ENCODE measurements around the gene PDE3A. TPM values are rescaled to one million over a fixed set of nuclear protein-coding genes. Genes with fewer than 3 reads are reported as not detected.

Gene PDE3A
- total and polyA plus RNA-seq, 10 of the 15 experiments (the other 5 are each of a cell fraction or from before 2014, with no cell fraction given) = 0.01 to 2.6 (median 1.5) TPM

GRCh38 chr12:20445687-20446086 is 77.3 kb downstream of the PDE3A start (continued):
- no peak for TF ChIP-seq PBX3 (IDR thresholded peaks at IDR 0.05; ENCODE audit: insufficient replicate concordance, low read depth, low read length)
- TF ChIP-seq, protein P1, sequence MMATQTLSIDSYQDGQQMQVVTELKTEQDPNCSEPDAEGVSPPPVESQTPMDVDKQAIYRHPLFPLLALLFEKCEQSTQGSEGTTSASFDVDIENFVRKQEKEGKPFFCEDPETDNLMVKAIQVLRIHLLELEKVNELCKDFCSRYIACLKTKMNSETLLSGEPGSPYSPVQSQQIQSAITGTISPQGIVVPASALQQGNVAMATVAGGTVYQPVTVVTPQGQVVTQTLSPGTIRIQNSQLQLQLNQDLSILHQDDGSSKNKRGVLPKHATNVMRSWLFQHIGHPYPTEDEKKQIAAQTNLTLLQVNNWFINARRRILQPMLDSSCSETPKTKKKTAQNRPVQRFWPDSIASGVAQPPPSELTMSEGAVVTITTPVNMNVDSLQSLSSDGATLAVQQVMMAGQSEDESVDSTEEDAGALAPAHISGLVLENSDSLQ (IDR thresholded peaks at IDR 0.05) = no peak
- no peak for TF ChIP-seq HDAC6 (IDR thresholded peaks at IDR 0.05; ENCODE audit: unreplicated experiment)
- TF ChIP-seq ETV6 (conservative IDR thresholded peaks at IDR 0.05 in 1 of 2, IDR thresholded peaks at IDR 0.05 in 1 of 2; ENCODE audit: borderline replicate concordance in 1 of 2, low read depth in 1 of 2) = no peak
- no peak for TF ChIP-seq SIN3A (IDR thresholded peaks at IDR 0.05; ENCODE audit: low read depth, low read length)
- no peak for TF ChIP-seq BRCA1 (IDR thresholded peaks at IDR 0.05; ENCODE audit: low read depth, low read length)
- no peak for TF ChIP-seq GABPA (IDR thresholded peaks at IDR 0.05; ENCODE audit: low read depth)

DNA sequence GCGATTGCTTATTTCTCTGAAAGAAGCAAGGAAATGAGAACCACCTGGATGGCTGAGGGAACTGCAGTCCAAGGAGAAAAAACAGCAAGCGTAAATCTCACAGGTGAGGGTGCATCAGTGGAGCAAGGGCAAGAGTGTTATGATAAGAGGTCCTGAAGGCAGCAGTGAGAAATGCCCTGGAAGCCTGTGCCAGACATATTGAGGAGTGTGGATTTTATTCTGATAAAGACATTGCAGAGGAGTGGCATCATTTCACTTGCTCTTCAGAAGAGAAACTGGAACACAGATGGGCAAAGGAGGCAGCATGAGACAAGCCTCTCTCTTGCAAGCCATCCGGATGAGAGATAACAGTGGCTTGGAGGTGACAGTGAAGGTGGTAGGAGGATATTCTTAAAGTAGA is 78.5 kb downstream of the PDE3A start:
- BruUV-seq (replicated peaks) = no TSS peak
- CTCF ChIA-PET = no interaction called here
- Histone ChIP-seq H3K9me3 (replicated peaks; ENCODE audit: control insufficient read depth, insufficient read depth, low read length) (no peaks in the 10 kb centered on the region), H3K36me3 (ENCODE audit: control insufficient read depth in 2 of 2, insufficient read depth in 2 of 2, low read length in 1 of 2) (no peaks in the 10 kb centered on the region), H2AFZ (ENCODE audit: control insufficient read depth, low read depth, low read length) (no peak overlapping the region), H3K4me3 (no peak overlapping the region), H3K4me2 (ENCODE audit: control insufficient read depth, insufficient read depth) (no peak overlapping the region), H3K4me1 (ENCODE audit: control insufficient read depth, insufficient read depth, low read length) (no peaks in the 10 kb centered on the region), H3K9ac (ENCODE audit: control insufficient read depth, insufficient read depth, low read length) (no peak overlapping the region), H4K20me1 (ENCODE audit: control insufficient read depth, insufficient read depth) (no peaks in the 10 kb centered on the region), H3K79me2 (ENCODE audit: control insufficient read depth, insufficient read depth, low read length) (no peaks in the 10 kb centered on the region), H3K27me3 (replicated peaks in 1 of 2; ENCODE audit: control insufficient read depth in 2 of 2, insufficient read depth in 2 of 2, low read length in 1 of 2) (no peaks in the 10 kb centered on the region), H3K27ac (ENCODE audit: control insufficient read depth, insufficient read depth) (no peak overlapping the region)
- RAD21 ChIA-PET (ENCODE audit: unreplicated experiment) = no interaction called here
- no peak for DNase-seq (ENCODE audit: low read depth, low spot score)
- WGBS (ENCODE audit: insufficient coverage, insufficient replicate concordance, low lambda C conversion rate, missing lambda C conversion rate) = 22% methylated on average over 3 of the region's 3 CpGs
- no peak for FAIRE-seq
- in situ Hi-C loops (cut with MboI) (no loop called here), intact Hi-C loops (cut with micrococcal nuclease; ENCODE audit: unreplicated experiment) (no loop called here)
- POLR2A ChIA-PET = no interaction called here
- SMC1A ChIA-PET (ENCODE audit: uncharacterized antibody, unreplicated experiment) = interaction anchor here (0.7 kb wide), 1 partner anchor 462 kb away, joined by 3 read pairs; no protein-coding TSS in a partner anchor
- ATAC-seq = no peak
- TF ChIP-seq CBX3 (IDR thresholded peaks at IDR 0.05; ENCODE audit: borderline replicate concordance, low read depth) (no peak), HSF1 (IDR thresholded peaks at IDR 0.05; ENCODE audit: low read depth, low read length) (no peak), BRCA1 (IDR thresholded peaks at IDR 0.05; ENCODE audit: low read depth, low read length) (no peak), MTA3 (IDR thresholded peaks at IDR 0.05; ENCODE audit: borderline replicate concordance, low read length) (no peak), MYB (IDR thresholded peaks at IDR 0.05; ENCODE audit: borderline replicate concordance, low read depth, low read length) (no peak), E4F1 (IDR thresholded peaks at IDR 0.05; ENCODE audit: borderline replicate concordance, partially characterized antibody) (no peak), NR2C1 (IDR thresholded peaks at IDR 0.05) (no peak), CBX5 (IDR thresholded peaks at IDR 0.05; ENCODE audit: low read depth) (no peak), RFX5 (IDR thresholded peaks at IDR 0.05; ENCODE audit: low read depth, low read length) (no peak), ZZZ3 (IDR thresholded peaks at IDR 0.05; ENCODE audit: control insufficient read depth, insufficient read length, low read depth) (no peak), FOS (IDR thresholded peaks at IDR 0.05; ENCODE audit: borderline replicate concordance, extremely low read depth, insufficient read length) (no peak)
